COR-L47 (cell line): ENCODE measurements around the gene SLC38A9.
A peak's percentile ranks its signal among the peaks of the same experiment; 100 is the strongest.
"Not testable (repeated sequence)": the region's sequence is repeated elsewhere in the genome, so short reads cannot be mapped to it uniquely, and the experiment has no call there.

ENCODE experiments used
- DNase-seq: peaks from one replicate; lab custom pipeline; 2025; lab: John Stamatoyannopoulos, UW

The SLC38A9 gene

GRCh38 chr5:55706230-55706629 is 5.9 kb downstream of the SLC38A9 start:
- DNase-seq: no peak

DNA sequence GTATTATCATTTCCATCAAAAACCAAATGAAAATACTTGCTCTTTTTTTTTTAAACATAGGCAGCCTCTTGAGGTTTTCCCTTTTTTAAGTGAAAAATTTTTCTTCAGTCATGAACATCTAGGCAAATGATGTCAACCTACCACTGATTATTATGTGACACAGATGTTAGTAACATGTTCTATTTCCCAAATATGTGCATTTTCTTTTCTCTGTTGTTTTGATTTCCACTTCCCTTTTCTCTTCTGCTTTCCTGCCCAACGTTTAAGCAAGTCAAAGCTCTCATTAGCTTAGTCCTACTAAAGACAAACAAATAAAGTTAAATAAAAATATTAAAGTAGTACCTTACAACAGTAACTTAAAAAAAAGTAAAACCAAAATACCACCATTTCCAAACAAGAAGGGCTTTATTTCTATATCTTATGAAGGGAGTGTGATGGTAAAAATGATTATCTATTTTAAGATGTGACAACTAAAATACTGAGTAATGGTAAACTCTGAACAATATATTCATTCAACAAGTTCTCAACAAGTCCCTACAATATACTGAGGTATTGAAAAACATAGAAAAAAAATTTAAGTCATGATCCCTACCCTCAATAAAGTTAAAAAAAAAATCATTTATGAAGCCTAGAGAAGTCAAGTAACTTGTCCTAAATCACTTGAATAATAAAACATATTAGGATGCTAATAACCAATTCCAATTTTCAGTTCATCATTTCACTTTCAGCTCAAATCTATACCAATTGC is 9.4 kb downstream of the SLC38A9 start:
- no peak for DNase-seq

- DNase-seq: no peak
These were observed 10.5 kb downstream of the SLC38A9 start for GRCh38 chr5:55701462-55702103.

GRCh38 chr5:55700745-55701144 is 11.4 kb downstream of the SLC38A9 start:
- no peak for DNase-seq

GRCh38 chr5:55699041-55699688 is 13.0 kb downstream of the SLC38A9 start:
- no peak for DNase-seq

DNA sequence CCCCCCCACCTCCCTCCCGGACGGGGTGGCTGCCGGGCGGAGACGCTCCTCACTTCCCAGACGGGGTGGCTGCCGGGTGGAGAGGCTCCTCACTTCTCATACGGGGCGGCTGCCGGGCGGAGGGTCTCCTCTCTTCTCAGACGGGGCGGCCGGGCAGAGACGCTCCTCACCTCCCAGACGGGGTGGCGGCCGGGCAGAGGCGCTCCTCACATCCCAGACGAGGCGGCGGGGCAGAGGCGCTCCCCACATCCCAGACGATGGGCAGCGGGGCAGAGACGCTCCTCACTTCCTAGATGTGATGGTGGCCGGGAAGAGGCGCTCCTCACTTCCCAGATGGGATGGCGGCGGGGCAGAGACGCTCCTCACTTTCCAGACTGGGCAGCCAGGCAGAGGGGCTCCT is 15.4 kb downstream of the SLC38A9 start:
- DNase-seq: not testable (repeated sequence)

DNA sequence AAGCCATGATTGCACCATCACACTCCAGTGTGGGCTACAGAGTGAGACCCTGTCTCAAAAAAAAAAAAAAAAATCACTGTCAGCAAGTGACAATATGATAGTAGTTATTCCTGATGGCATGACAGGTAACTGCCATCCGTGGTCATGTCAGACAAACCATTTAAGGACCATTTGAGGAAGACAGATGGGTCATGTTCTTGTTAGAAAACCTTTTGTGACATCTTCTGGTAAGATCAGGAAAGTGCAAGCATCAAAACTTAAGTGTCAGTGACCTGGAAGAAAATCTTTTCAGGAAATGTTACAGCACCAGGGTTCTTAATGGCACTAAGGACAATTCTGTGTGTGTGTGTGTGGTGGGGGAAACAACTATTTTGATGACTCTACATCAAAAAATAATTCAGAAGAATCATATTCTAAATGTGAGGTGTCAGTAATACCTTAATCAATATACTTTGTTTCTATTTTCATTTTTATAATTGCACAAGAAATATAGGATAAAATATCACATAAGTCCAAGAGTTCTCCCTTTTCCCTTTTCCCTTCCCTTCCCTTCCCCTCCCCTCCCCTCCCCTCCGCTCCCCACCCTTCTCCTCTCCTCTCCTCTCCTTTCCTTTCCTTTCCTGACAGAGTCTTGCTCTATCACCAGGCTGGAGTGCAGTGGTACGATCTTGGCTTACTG is 17.8 kb downstream of the SLC38A9 start:
- DNase-seq: peak; percentile 28

DNA sequence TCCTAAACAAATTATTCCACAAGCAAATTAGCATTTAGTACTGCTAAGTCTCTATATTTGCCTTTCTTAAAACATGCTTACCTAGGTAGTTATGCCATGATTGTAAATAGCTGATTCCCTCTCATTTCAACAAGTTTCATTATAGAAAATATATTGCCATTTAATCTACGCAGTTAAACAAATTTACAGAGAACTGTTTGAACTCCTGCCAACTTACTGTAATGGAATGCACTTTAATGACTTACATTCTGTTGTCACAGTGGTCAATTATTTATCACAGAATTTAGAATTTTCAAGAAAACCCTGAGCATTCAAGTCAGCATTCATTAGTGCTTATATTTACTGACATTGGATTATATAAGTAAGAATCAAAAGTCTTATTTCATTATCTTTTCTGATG is 19.6 kb downstream of the SLC38A9 start:
- DNase-seq: no peak

DNA sequence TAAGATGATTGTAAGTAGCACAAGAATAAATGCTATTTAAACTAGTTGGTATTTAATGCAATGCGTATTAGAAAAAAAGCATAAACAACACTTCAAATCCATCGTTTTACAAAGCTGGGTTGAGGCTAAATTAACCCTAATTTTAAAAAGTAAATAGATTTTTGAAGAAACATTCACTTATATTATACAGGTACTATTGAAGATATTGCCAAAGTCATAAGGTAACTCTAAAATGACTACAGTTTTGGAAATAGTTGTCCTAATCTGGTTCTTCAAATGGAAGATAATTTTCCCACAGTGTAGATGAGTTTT is 20.1 kb downstream of the SLC38A9 start:
- no peak for DNase-seq

GRCh38 chr5:55691265-55692105 is 20.6 kb downstream of the SLC38A9 start:
- peak; percentile 15 for DNase-seq

DNA sequence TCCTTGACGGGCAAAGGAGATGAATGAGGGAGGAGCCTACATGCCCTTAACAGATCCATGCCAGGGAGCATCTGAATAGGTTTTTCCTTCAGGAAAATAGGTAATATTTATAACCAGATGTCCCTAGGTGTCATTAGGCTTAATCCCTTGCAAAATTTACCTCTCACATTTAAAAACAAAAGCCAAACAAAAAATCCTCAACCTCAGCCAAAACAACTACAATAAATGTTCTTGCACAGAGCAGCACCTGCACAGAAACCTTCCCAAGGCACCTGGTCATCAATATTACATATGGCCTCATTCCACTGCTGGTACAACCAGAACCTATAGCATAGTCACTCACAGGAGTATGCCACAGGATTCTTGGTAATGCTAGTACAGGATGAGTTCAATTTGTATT is 30.1 kb downstream of the SLC38A9 start:
- no peak for DNase-seq

- no peak for DNase-seq
These were observed 30.8 kb downstream of the SLC38A9 start for GRCh38 chr5:55681301-55681700.

- DNase-seq: no peak
These were observed 31.8 kb downstream of the SLC38A9 start for GRCh38 chr5:55680353-55680752.

- no peak for DNase-seq
These were observed 32.6 kb downstream of the SLC38A9 start for GRCh38 chr5:55679556-55679955.

DNA sequence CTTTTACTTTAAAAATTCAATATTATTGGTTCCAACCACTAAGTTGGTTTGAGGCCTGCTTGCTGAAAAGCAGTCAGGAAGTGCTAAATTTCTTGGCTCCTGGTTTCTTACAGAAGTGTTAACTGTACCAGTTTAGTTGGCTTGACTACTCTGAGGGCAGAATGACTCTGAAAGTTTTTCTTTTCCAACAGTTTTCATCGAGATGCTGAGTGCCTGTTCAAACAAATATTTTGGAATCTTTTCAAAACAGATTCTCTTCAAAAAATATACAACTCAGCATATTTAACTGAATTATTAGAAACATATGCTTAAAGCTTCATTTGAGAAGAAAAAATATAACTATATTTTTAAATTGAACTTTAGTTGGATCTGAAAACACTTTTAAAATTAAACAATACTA is 37.0 kb downstream of the SLC38A9 start:
- DNase-seq: no peak

GRCh38 chr5:55674340-55674739 is 37.8 kb downstream of the SLC38A9 start:
- DNase-seq: no peak

DNA sequence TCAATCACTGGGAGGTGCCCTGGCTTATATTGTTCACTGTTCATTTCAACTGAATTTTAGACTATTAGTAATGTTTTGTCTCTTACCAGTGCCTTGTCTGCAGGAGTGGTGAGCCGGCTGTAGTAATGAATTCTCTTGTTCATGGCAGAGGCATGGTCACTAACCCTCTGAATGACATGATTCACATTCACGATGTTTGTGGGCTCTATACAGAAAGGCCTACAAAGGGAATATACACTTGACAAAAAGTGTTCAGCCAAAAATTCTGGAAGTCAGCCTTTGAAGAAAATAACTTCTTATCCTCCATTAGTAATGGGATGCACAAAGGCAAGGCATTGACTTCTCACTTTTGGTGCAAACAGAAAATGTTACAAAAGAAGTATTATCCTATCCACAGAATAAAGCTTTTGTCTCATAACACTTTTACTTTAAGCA is 39.6 kb downstream of the SLC38A9 start:
- no peak for DNase-seq

DNA sequence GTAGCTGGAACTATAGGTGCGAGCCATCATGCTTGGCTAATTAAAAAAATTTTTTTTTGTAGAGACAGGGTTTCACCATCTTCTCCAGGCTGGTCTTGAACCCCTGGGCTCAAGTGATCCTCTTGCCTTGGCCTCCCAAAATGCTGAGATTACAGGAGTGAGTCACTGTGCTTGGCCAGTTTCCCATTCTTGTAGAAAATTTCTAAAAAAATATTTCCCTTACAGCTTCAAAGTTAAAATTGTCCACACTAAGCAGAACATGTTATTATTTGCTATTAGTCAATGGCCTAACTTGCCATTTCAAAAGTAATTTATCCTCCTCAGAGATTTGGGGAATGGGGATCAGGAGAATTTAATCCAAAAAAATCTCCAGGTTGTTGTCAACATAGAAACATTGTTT is 40.1 kb downstream of the SLC38A9 start:
- no peak for DNase-seq

DNA sequence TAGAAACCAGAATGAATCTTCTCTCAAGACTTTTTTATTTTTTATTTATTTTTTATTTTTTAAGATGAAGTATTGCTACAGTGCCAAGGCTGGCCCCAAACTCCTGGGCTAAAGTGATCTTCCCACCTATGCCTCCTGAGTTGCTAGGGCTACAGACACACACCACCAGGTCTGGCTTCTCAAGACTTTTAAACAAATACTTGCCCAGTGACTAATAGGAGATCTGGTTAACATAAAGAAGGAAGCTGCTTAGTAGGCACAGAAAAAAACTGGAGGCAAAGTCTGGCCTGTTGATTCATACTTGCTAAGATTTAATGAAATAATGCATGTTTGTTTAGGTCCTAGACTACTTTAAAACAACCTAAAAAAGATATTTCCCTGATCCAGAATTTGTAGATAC is 43.8 kb downstream of the SLC38A9 start:
- DNase-seq: no peak

DNA sequence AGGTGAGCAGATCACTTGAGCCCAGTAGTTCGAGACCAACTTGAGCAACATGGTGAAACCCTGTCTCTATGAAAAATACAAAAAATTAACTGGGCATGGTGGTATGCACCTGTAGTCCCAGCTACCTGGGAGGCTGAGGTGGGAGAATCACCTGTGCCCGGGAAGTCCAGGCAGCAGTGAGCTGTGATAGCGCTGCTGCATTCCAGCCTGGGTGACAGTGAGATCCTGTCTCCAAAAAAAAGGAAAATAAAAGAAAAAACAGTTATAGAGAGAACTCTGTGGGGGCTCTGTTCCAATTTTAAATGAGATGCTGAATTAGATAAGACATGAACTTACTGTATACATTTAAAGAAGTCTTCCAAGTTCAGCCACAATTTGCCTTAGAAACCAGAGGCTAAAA is 44.2 kb downstream of the SLC38A9 start:
- DNase-seq: no peak

- no peak for DNase-seq
These were observed 47.1 kb downstream of the SLC38A9 start for GRCh38 chr5:55665065-55665464.

DNA sequence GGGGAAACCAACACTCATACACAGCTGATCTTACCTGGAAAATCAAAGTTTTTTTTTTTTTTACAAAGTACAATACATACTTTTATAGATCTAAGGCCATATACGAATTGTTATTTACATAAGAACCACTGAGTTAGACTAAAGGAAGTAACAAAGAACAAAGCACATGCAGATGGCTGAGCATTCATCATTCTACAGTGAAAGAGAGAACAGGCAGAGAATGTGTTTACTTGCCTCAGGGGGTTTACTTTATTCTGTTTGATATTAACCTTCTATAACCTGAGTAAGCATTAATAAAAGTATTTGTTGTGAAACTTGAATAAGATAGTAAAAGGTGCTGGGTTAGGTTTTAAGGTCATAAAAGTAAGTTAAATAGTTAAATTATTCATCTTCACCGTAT is 54.7 kb downstream of the SLC38A9 start:
- DNase-seq: no peak
